K562 (cell line): ENCODE measurements around the gene C1QL3. TPM values are rescaled to one million over a fixed set of nuclear protein-coding genes. Genes with fewer than 3 reads are reported as not detected.

Experiments
- ATAC-seq: fragments of 200-7000 bp; cut with Tn5 transposase; 3 replicates; pipeline ENCODE4 v1.9.1; 2020; ENCODE audit warnings: moderate library complexity
- BruUV-seq: library from RNA; stranded (reverse); fragments of 400-500 nt; replicated peaks from 2 replicates; lab custom pipeline; 2021; lab: Mats Ljungman, UMichigan
- CTCF ChIA-PET: fragments of 300-600 bp; formaldehyde crosslinking; extraction: SDS; loops from one replicate; lab custom pipeline; 2021; ENCODE audit warnings: low intra/inter-chr PET ratio; lab: Yijun Ruan, JAX
- POLR2A ChIA-PET: fragments of 300-600, 350-650 bp; sonication (Branson Sonifier 250); formaldehyde crosslinking; extraction: SDS; loops from one replicate; lab custom pipeline; 2021; ENCODE audit warnings: antibody characterized with exemption, inconsistent platforms; lab: Yijun Ruan, JAX
- DNase-seq, 4 experiments: peaks; one replicate each; pipeline versions ENCODE4 v3.0.0 to v3.0.0-alpha.2; 2011 to 2018; ENCODE audit warnings: low spot score in 3 of 4, mixed read lengths in 3 of 4; ENCODE audit errors: extremely low read depth in 1 of 4
- FAIRE-seq: peaks from 2 replicates; lab custom pipeline; 2011; peaks lifted over from hg19 to GRCh38; lab: Jason Lieb, UNC
- H2AFZ ChIP-seq: 2 replicates; pipeline ENCODE4 v1.6.0; 2011; ENCODE audit warnings: low read depth, low read length, control low read depth, inconsistent platforms
- H3K27ac ChIP-seq: fragments of 200-600 bp; 3 replicates; pipeline ENCODE4 v1.8.0; 2011; ENCODE audit warnings: low read depth, mild to moderate bottlenecking, control low read depth, inconsistent platforms, low read length, moderate library complexity, mixed read lengths; ENCODE audit errors: extremely low read depth
- H3K27me3 ChIP-seq, 2 experiments: fragments of 300-600 bp in 1 of 2; 2 replicates in 1 of 2; 3 replicates in 1 of 2; pipeline versions ENCODE4 v1.6.0 to v1.8.0; 2011; ENCODE audit warnings: inconsistent platforms in 2 of 2, low read length in 2 of 2, mild to moderate bottlenecking in 1 of 2, mixed read lengths in 1 of 2, moderate library complexity in 1 of 2; ENCODE audit not compliant: control insufficient read depth in 2 of 2, insufficient read depth in 2 of 2
- H3K36me3 ChIP-seq: fragments of 300-600 bp; 3 replicates; pipeline ENCODE4 v1.8.0; 2011; ENCODE audit warnings: mild to moderate bottlenecking, low read length, inconsistent platforms; ENCODE audit not compliant: control insufficient read depth, insufficient read depth
- H3K4me1 ChIP-seq, 2 experiments: fragments of 200-600 bp in 1 of 2; replicated peaks in 1 of 2; 2 replicates in 1 of 2; 3 replicates in 1 of 2; pipeline versions ENCODE4 v1.5.1 to v1.8.0; 2011; ENCODE audit warnings: inconsistent platforms in 2 of 2, low read length in 2 of 2, mild to moderate bottlenecking in 1 of 2, mixed read lengths in 1 of 2, moderate library complexity in 1 of 2; ENCODE audit not compliant: control insufficient read depth in 2 of 2, insufficient read depth in 2 of 2
- H3K4me2 ChIP-seq: 2 replicates; pipeline ENCODE4 v1.6.1; 2011; ENCODE audit warnings: low read length, control low read depth, inconsistent platforms, mixed read lengths; ENCODE audit not compliant: insufficient read depth
- H3K4me3 ChIP-seq: fragments of 200-600 bp; sonication (generic), shearing (Covaris generic); 2 replicates; pipeline ENCODE4 v1.5.1; 2016; ENCODE audit warnings: control low read depth, inconsistent platforms
- H3K79me2 ChIP-seq: fragments of 200-600 bp; 3 replicates; pipeline ENCODE4 v1.8.0; 2011; ENCODE audit warnings: low read length, inconsistent platforms; ENCODE audit not compliant: control insufficient read depth, insufficient read depth
- H3K9ac ChIP-seq, 2 experiments: 2 replicates each; pipeline versions ENCODE4 v1.6.0 to v1.6.1; 2011; ENCODE audit warnings: low read depth in 2 of 2, low read length in 2 of 2, control low read depth in 1 of 2, inconsistent platforms in 1 of 2, mild to moderate bottlenecking in 1 of 2, mixed read lengths in 1 of 2; ENCODE audit not compliant: insufficient read depth in 1 of 2
- H3K9me1 ChIP-seq: one replicate; pipeline ENCODE4 v1.6.0; 2011; ENCODE audit warnings: inconsistent platforms, mild to moderate bottlenecking, low read length, moderate library complexity; ENCODE audit not compliant: control insufficient read depth, insufficient read depth
- H3K9me3 ChIP-seq: replicated peaks from 2 replicates; pipeline ENCODE4 v1.5.1; 2011; ENCODE audit warnings: low read depth, low read length, inconsistent platforms; ENCODE audit not compliant: control insufficient read depth, insufficient read depth
- H4K20me1 ChIP-seq: replicated peaks from 2 replicates; pipeline ENCODE4 v1.6.1; 2011; ENCODE audit warnings: low read length, inconsistent platforms, mixed read lengths; ENCODE audit not compliant: control insufficient read depth, insufficient read depth
- NR2C1 ChIP-seq, 2 experiments: fragments of 450-650 bp; IDR thresholded peaks; 2 replicates each; pipeline ENCODE4 v1.6.1; 2017; ENCODE audit warnings: mild to moderate bottlenecking in 2 of 2, antibody characterized with exemption in 1 of 2, inconsistent platforms in 1 of 2, missing compliant biosample characterization in 1 of 2, missing genetic modification characterization in 1 of 2
- POLR2G ChIP-seq: fragments of 200-400 bp; formaldehyde crosslinking; IDR thresholded peaks from 2 replicates; pipeline ENCODE4 v1.6.1; 2017; ENCODE audit warnings: low read depth, mild to moderate bottlenecking, antibody characterized with exemption, low read length, moderate library complexity
- WGBS: fragments of 100-300 bp; shearing (Covaris generic); methylation state at CpG from one replicate; pipeline ENCODE4 v1.1.6; 2016; ENCODE audit warnings: low coverage, mixed read lengths; ENCODE audit not compliant: insufficient coverage; ENCODE audit errors: missing lambda C conversion rate; 5-methylcytosine and 5-hydroxymethylcytosine counted together
- in situ Hi-C: fragments of 300-500 bp; cut with MboI; formaldehyde crosslinking; loops from 4 replicates; pipeline ENCODE4 v1.15.0; 2018; ENCODE audit warnings: inconsistent platforms, mixed read lengths
- intact Hi-C: fragments of 100-400 bp; cut with micrococcal nuclease; formaldehyde crosslinking; loops from 2 replicates; pipeline ENCODE4 v1.14.2; 2022
- polyA plus RNA-seq, 8 experiments: library from polyadenylated mRNA; depleted of rRNA in 4 of 8; stranded (reverse) in 5 of 8; unstranded in 3 of 8; fragments of >200 nt; fragmentation: Nextera tagmentation in 2 of 8; fragmentation: Illumina TruSeq in 1 of 8; extraction: Ambion mirVana in 2 of 8; extraction: Trizol in 1 of 8; gene quantifications; 2 replicates each; pipeline versions ENCODE4 v1.2.1 to v1.2.3, GENCODE V29; 2011 to 2014; ENCODE audit warnings: inconsistent platforms in 1 of 8, missing spikeins in 1 of 8
- total RNA-seq, 7 experiments: library from RNA; depleted of rRNA in 6 of 7; stranded (reverse); fragments of >200 nt in 6 of 7; fragmentation: Illumina TruSeq in 2 of 7; extraction: Trizol in 2 of 7; gene quantifications; 2 replicates each; pipeline versions ENCODE4 v1.2.1 to v1.2.3, GENCODE V29; 2011 to 2021; ENCODE audit warnings: low replicate concordance in 1 of 7

Gene C1QL3
- total and polyA plus RNA-seq, 9 of the 15 experiments (the other 6 are each of a cell fraction or from before 2014, with no cell fraction given): 0.28 to 0.37 TPM; not detected in 7

DNA sequence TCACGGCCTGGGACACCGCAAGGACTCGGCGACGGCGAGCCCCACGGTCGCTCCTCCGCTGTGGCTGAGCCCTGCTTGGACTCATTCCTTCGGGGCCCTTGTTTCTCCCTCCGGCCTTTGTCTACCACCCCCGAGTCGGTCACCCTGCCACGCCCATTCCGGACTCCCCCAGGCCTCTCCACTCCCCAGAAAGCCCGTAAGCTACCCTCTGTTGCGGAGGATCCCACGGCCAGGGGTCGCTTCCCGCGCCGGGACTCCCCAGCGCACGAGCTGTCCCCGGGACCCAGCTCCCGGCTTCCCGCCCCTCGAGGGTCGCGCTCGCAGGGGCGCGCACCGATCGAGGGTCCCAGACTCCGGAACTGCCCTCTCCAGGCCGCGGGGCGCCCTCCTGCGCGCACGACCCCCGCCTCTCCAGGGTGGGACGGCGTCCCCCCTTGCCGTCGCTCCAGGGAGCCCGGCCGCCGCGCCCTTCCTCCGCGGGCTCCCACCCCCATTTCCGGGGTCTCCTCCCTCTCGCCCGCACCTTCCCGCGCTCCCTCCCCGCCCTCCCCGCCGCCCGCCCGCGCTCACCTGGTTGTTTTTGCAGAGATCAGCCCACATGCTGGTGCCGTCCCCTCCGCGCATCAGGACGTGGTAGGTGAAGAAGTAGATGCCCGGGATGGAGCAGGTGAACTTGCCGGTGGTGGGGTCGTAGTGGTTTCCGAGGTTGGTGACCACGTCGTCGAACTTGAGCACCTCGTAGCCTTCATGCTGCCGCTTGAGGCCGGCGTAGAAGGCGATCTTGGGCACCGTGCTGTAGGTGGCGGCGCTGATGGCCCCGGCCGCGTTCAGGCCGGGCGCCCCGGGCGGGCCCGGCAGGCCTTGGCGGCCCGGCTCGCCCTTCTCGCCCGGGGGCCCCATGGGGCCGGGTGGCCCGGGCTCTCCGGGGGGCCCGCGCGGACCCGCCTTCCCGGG, 1.5 kb downstream of the C1QL3 start:
- no peaks in the 10 kb centered on the region for H3K4me1 ChIP-seq
- H3K27ac ChIP-seq: no peak overlapping the region
- H3K79me2 ChIP-seq: no peaks in the 10 kb centered on the region
- intact Hi-C loops: no loop called here
- BruUV-seq: no TSS peak
- H3K4me3 ChIP-seq: no peak overlapping the region
- no peak overlapping the region for H3K9ac ChIP-seq
- H3K4me2 ChIP-seq: no peak overlapping the region
- 0 out of 2 replicates have a peak, but pooled peaks cover 2% of the 10 kb centered on the region for H3K9me3 ChIP-seq
- no peaks in the 10 kb centered on the region for H3K27me3 ChIP-seq
- FAIRE-seq (no peak), ATAC-seq (no peak), DNase-seq (no peak)
- H4K20me1 ChIP-seq: no peaks in the 10 kb centered on the region
- H3K9me1 ChIP-seq: no peaks in the 10 kb centered on the region
- 97% methylated on average over 20 of the region's 104 CpGs for WGBS
- CTCF ChIA-PET: no interaction called here
- H2AFZ ChIP-seq: no peak overlapping the region
- POLR2A ChIA-PET: no interaction called here
- in situ Hi-C loops: no loop called here
- no peak for TF ChIP-seq NR2C1 (IDR thresholded peaks at IDR 0.05)
- TF ChIP-seq NR2C1 (tag; IDR thresholded peaks at IDR 0.05): no peak
- 0 out of 2 replicates have a peak, but pooled peaks have one; percentile 13 for TF ChIP-seq POLR2G
- TF ChIP-seq, all 486 proteins: peak for 1
- no peaks in the 10 kb centered on the region for H3K36me3 ChIP-seq
